C4-2B (cell line): ENCODE measurements around the gene ROPN1.

ENCODE experiments used
- CTCF ChIP-seq: fragments of 450-650 bp; conservative IDR thresholded peaks from 2 replicates; pipeline ENCODE4 v1.5.1; 2017; ENCODE audit warnings: mild to moderate bottlenecking
- ZFX ChIP-seq: fragments of 450-650 bp; IDR thresholded peaks from 2 replicates; pipeline ENCODE4 v1.6.1; 2017

DNA sequence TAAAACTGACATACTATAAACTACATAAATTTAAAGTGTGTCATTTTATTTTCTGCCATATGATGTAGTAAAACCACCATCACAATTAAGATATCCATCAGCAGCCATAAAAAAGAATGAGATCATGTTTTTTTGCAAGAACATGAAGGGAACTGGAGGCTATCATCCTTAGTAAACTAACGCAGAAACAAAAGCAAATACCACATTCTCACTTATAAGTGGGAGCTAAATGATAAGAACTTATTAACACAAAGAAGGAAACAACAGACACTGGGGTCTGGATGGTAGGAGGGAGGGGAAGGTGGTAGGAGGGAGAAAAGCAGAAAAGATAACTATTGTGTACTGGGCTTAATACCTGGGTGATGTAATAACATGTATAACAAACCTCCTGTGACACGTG is 55.5 kb downstream of the ROPN1 start:
- TF ChIP-seq CTCF (no peak), ZFX (no peak)
